ENCODE data around the gene DSG1. TPM values are rescaled to one million over a fixed set of nuclear protein-coding genes. Genes with fewer than 3 reads are reported as not detected.

DSG1 gene
- total and polyA plus RNA-seq, 8 donors: 0.05 TPM; not detected in 7

GRCh38 chr18:31291688-31292087 is 26.3 kb upstream of the DSG1 start:
- Histone ChIP-seq H3K27ac (no peak overlapping the region), H3K27me3 (no peaks in the 10 kb centered on the region), H3K9me3 (no peaks in the 10 kb centered on the region), H3K36me3 (no peaks in the 10 kb centered on the region), H3K4me1 (no peaks in the 10 kb centered on the region), H3K4me3 (no peak overlapping the region)
- FAIRE-seq (no peak), ATAC-seq (no peak), DNase-seq (no peak)
- TF ChIP-seq CTCF (IDR thresholded peaks at IDR 0.05): no peak
- intact Hi-C loops (cut with DNase I): no loop called here

- TF ChIP-seq CTCF (IDR thresholded peaks at IDR 0.05): no peak
- DNase-seq (no peak), ATAC-seq (no peak), FAIRE-seq (no peak)
- 83 to 91% methylated on average over 5 of the region's 5 CpGs for WGBS, 2 donors
- Histone ChIP-seq H3K27me3 (no peaks in the 10 kb centered on the region), H3K4me1 (no peaks in the 10 kb centered on the region), H3K4me3 (no peak overlapping the region), H3K9me3 (no peaks in the 10 kb centered on the region), H3K27ac (no peak overlapping the region), H3K36me3 (no peaks in the 10 kb centered on the region)
- intact Hi-C loops (cut with DNase I): no loop called here
These were observed 23.7 kb upstream of the DSG1 start for GRCh38 chr18:31294199-31294747.

- no peak for FAIRE-seq
- Histone ChIP-seq H3K4me1 (no peaks in the 10 kb centered on the region), H3K36me3 (no peaks in the 10 kb centered on the region), H3K27me3 (no peaks in the 10 kb centered on the region), H3K4me3 (no peak overlapping the region), H3K27ac (no peak overlapping the region), H3K9me3 (no peaks in the 10 kb centered on the region)
- ATAC-seq: no peak
- 75 to 95% methylated on average over 2 of the region's 2 CpGs for WGBS, 2 donors
- no peak for DNase-seq
- intact Hi-C loops (cut with DNase I): no loop called here
- TF ChIP-seq CTCF (IDR thresholded peaks at IDR 0.05): no peak
These were observed 20.7 kb upstream of the DSG1 start for GRCh38 chr18:31297248-31297647.

GRCh38 chr18:31301201-31301655 is 16.7 kb upstream of the DSG1 start:
- Histone ChIP-seq H3K4me3 (no peak overlapping the region), H3K27me3 (no peaks in the 10 kb centered on the region), H3K27ac (no peak overlapping the region), H3K36me3 (no peaks in the 10 kb centered on the region), H3K4me1 (no peaks in the 10 kb centered on the region), H3K9me3 (no peaks in the 10 kb centered on the region)
- DNase-seq (no peak), FAIRE-seq (no peak), ATAC-seq (no peak)
- 83 to 84% methylated on average over 3 of the region's 3 CpGs for WGBS, 2 donors
- no peak for TF ChIP-seq CTCF (IDR thresholded peaks at IDR 0.05)
- intact Hi-C loops (cut with DNase I): no loop called here

- Histone ChIP-seq H3K4me3 (no peak overlapping the region), H3K27me3 (no peaks in the 10 kb centered on the region), H3K4me1 (no peaks in the 10 kb centered on the region), H3K36me3 (no peaks in the 10 kb centered on the region), H3K27ac (no peak overlapping the region), H3K9me3 (no peaks in the 10 kb centered on the region)
- TF ChIP-seq CTCF (IDR thresholded peaks at IDR 0.05): no peak
- DNase-seq (no peak), FAIRE-seq (no peak), ATAC-seq (peak in 1 of 4 donors; percentile 30)
- intact Hi-C loops (cut with DNase I): no loop called here
These were observed 15.0 kb upstream of the DSG1 start for GRCh38 chr18:31302991-31303390.
